ENCODE measurements around the gene ARL16.

GRCh38 chr17:81720267-81721071 lies 36.9 kb upstream of the ARL16 start:
- TF ChIP-seq, protein P1, sequence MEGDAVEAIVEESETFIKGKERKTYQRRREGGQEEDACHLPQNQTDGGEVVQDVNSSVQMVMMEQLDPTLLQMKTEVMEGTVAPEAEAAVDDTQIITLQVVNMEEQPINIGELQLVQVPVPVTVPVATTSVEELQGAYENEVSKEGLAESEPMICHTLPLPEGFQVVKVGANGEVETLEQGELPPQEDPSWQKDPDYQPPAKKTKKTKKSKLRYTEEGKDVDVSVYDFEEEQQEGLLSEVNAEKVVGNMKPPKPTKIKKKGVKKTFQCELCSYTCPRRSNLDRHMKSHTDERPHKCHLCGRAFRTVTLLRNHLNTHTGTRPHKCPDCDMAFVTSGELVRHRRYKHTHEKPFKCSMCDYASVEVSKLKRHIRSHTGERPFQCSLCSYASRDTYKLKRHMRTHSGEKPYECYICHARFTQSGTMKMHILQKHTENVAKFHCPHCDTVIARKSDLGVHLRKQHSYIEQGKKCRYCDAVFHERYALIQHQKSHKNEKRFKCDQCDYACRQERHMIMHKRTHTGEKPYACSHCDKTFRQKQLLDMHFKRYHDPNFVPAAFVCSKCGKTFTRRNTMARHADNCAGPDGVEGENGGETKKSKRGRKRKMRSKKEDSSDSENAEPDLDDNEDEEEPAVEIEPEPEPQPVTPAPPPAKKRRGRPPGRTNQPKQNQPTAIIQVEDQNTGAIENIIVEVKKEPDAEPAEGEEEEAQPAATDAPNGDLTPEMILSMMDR (IDR thresholded peaks at IDR 0.05; ENCODE audit: low read depth, low read length): no peak
- TF ChIP-seq EZH2phosphoT487 (IDR thresholded peaks at IDR 0.05; ENCODE audit: low read depth): no peak

All from OCI-LY3 (cell line).